NB4 (cell line): ENCODE measurements around the gene ZMPSTE24.
"Not testable (repeated sequence)": the region's sequence is repeated elsewhere in the genome, so short reads cannot be mapped to it uniquely, and the experiment has no call there.

Experiments used
- POLR2A ChIP-seq: IDR thresholded peaks from 2 replicates; pipeline ENCODE4 v1.6.1; 2011; ENCODE audit warnings: mild to moderate bottlenecking; ENCODE audit not compliant: insufficient read length; ENCODE audit errors: extremely low read depth
- TF ChIP-seq, protein P1 (sequence below): IDR thresholded peaks from one replicate; pipeline ENCODE4 v1.5.1; 2012; ENCODE audit warnings: low read depth, low read length

DNA sequence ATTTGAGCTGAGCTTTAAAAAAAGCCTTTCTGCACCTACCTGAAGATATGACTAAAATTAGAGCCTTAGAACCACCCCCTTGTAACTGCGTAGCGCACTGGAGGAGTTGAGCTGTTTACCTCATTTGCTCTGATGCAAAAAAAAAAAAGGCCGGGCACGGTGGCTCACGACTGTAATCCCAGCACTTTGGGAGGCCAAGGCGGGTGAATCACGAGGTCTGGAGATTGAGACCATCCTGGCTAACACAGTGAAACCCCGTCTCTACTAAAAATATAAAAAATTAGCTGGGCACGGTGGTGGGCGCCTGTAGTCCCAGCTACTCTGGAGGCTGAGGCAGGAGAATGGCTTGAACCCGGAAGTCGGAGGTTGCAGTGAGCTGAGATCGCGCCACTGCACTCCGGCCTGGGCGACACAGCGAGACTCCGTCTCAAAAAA, 36.5 kb upstream of the ZMPSTE24 start:
- TF ChIP-seq, protein P1, sequence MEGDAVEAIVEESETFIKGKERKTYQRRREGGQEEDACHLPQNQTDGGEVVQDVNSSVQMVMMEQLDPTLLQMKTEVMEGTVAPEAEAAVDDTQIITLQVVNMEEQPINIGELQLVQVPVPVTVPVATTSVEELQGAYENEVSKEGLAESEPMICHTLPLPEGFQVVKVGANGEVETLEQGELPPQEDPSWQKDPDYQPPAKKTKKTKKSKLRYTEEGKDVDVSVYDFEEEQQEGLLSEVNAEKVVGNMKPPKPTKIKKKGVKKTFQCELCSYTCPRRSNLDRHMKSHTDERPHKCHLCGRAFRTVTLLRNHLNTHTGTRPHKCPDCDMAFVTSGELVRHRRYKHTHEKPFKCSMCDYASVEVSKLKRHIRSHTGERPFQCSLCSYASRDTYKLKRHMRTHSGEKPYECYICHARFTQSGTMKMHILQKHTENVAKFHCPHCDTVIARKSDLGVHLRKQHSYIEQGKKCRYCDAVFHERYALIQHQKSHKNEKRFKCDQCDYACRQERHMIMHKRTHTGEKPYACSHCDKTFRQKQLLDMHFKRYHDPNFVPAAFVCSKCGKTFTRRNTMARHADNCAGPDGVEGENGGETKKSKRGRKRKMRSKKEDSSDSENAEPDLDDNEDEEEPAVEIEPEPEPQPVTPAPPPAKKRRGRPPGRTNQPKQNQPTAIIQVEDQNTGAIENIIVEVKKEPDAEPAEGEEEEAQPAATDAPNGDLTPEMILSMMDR = not testable (repeated sequence)
- TF ChIP-seq POLR2A = not testable (repeated sequence)
